ENCODE measurements around the gene ZNF627. TPM values are rescaled to one million over a fixed set of nuclear protein-coding genes. Genes with fewer than 3 reads are reported as not detected.
A peak's percentile ranks its signal among the peaks of the same experiment; 100 is the strongest.
"Not testable (repeated sequence)": the region's sequence is repeated elsewhere in the genome, so short reads cannot be mapped to it uniquely, and the experiment has no call there.

The ZNF627 gene
- total RNA-seq, 1 donor: 20.3 TPM

GRCh38 chr19:11633223-11633622 lies 35.9 kb downstream of the ZNF627 start:
- Histone ChIP-seq H3K9me3 (ENCODE audit: low read depth, low read length) (no peaks in the 10 kb centered on the region), H3K27ac (ENCODE audit: low read depth, low read length) (no peak overlapping the region), H3K4me1 (ENCODE audit: insufficient read depth, low read length) (no peaks in the 10 kb centered on the region), H3K4me2 (ENCODE audit: insufficient read depth, low read length) (no peak overlapping the region), H2AFZ (ENCODE audit: low read length) (no peak overlapping the region), H4K20me1 (ENCODE audit: insufficient read depth, low read length) (no peaks in the 10 kb centered on the region), H3K4me3 (ENCODE audit: insufficient read depth, low read length) (no peak overlapping the region), H3K27me3 (ENCODE audit: insufficient read depth, low read length) (no peaks in the 10 kb centered on the region), H3K79me2 (ENCODE audit: insufficient read depth, low read length) (no peaks in the 10 kb centered on the region), H3K36me3 (ENCODE audit: insufficient read depth, low read length) (no peaks in the 10 kb centered on the region)
- no peak for DNase-seq (ENCODE audit: insufficient read length, low spot score, missing footprints)
- TF ChIP-seq, protein P1, sequence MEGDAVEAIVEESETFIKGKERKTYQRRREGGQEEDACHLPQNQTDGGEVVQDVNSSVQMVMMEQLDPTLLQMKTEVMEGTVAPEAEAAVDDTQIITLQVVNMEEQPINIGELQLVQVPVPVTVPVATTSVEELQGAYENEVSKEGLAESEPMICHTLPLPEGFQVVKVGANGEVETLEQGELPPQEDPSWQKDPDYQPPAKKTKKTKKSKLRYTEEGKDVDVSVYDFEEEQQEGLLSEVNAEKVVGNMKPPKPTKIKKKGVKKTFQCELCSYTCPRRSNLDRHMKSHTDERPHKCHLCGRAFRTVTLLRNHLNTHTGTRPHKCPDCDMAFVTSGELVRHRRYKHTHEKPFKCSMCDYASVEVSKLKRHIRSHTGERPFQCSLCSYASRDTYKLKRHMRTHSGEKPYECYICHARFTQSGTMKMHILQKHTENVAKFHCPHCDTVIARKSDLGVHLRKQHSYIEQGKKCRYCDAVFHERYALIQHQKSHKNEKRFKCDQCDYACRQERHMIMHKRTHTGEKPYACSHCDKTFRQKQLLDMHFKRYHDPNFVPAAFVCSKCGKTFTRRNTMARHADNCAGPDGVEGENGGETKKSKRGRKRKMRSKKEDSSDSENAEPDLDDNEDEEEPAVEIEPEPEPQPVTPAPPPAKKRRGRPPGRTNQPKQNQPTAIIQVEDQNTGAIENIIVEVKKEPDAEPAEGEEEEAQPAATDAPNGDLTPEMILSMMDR (IDR thresholded peaks at IDR 0.05; ENCODE audit: extremely low read depth, low read depth, low read length): no peak

DNA sequence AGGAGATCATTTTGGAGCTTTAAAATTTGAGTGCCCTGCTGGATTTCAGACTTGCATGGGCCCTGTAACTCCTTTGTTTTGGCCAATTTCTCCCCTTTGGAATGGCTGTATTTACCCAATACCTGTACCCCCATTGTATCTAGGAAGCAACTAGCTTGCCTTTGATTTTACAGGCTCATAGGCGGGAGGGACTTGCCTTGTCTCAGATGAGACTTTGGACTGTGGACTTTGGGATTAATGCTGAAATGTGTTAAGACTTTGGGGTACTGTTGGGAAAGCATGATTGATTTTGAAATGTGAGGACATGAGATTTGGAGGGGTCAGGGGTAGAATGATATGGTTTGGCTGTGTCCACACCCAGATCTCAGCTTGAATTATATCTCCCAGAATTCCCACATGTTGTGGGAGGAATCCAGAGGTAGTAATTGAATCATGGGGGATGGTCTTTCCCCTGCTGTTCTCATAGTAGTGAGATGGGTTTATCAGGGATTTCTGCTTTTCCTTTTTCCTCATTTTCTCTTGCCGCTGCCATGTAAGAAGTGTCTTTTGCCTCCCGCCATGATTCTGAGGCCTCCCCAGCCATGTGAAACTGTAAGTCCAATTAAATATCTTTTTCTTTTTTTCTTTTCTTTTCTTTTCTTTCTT lies 36.9 kb downstream of the ZNF627 start:
- not testable (repeated sequence) for H3K4me1 ChIP-seq (ENCODE audit: insufficient read depth, low read length); H4K20me1 ChIP-seq (ENCODE audit: insufficient read depth, low read length); H2AFZ ChIP-seq (ENCODE audit: low read length); DNase-seq (ENCODE audit: insufficient read length, low spot score, missing footprints); H3K9me3 ChIP-seq (ENCODE audit: low read depth, low read length); H3K27ac ChIP-seq (ENCODE audit: low read depth, low read length); H3K4me2 ChIP-seq (ENCODE audit: insufficient read depth, low read length); H3K27me3 ChIP-seq (ENCODE audit: insufficient read depth, low read length); H3K36me3 ChIP-seq (ENCODE audit: insufficient read depth, low read length); H3K4me3 ChIP-seq (ENCODE audit: insufficient read depth, low read length); H3K79me2 ChIP-seq (ENCODE audit: insufficient read depth, low read length)

DNA sequence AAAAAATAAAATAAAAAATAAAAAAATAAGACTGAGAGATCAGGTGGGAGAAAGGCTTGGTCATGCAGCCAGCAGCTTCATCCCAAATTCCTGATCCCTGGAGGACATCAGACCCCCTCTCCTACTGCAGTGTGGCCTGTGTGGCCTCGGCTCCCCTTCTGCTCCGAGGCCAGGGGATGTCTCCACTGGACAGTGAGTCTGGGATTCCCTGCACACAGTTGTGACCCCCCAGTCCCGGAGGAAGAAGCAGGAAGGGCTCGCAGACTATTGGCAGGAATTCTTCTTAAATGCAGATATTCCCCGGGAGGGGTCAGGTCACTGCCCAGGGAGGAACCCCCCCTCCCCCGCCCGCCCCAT lies 41.9 kb downstream of the ZNF627 start:
- Histone ChIP-seq H2AFZ (ENCODE audit: low read length) (peak overlapping the region; percentile 66), H3K4me3 (ENCODE audit: insufficient read depth, low read length) (no peak overlapping the region), H3K4me2 (ENCODE audit: insufficient read depth, low read length) (peak overlapping the region; percentile 96), H4K20me1 (ENCODE audit: insufficient read depth, low read length) (no peaks in the 10 kb centered on the region), H3K9me3 (ENCODE audit: low read depth, low read length) (no peaks in the 10 kb centered on the region), H3K4me1 (ENCODE audit: insufficient read depth, low read length) (no peaks in the 10 kb centered on the region), H3K79me2 (ENCODE audit: insufficient read depth, low read length) (peaks cover 2% of the 10 kb centered on the region), H3K27me3 (ENCODE audit: insufficient read depth, low read length) (no peaks in the 10 kb centered on the region), H3K27ac (ENCODE audit: low read depth, low read length) (no peak overlapping the region), H3K36me3 (ENCODE audit: insufficient read depth, low read length) (no peaks in the 10 kb centered on the region)
- TF ChIP-seq, protein P1 (IDR thresholded peaks at IDR 0.05; ENCODE audit: extremely low read depth, low read depth, low read length): no peak
- DNase-seq (ENCODE audit: insufficient read length, low spot score, missing footprints): no peak

DNA sequence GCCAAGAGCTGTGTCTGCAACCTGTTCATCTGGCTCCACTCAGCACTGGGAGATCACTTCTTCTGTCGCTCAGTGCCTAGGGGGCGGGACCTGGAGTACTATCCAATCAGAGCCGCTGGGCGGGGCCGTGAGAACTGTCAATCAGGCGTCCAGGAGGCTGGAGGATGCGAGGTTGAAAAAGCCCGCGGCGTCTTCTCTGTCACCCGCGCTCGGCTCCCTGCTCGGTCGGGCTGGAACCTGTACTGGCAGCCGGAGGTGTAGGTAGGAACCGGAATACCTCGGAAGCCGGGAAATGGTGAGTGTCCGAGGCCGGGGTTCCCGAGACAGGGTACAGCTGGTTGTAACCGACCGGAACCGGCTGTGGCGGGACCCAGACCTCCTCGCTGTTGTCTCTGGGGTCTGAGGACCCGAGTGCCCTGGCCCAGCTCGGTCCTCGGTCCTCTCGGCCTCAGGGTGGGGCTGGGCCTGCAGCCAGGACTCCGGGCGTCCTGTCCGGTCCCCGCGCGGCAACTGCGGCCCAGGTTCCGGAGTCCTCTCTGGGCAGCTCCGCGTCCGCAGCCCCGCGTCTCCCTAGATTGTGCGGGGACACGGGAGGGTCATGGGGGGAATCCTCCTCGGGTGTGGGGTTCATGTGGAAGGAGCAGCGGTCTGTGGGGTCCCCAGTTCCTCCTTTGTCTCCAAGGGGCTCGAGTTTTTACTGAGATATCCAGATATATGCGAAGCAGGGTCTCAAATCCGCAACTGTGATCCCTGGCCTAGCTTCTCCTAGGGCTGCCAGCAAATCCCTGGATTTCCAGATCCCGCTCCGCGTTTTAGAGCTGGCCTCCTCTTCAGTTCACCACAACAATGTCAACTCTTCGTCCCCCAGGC lies 42.6 kb downstream of the ZNF627 start:
- peak; percentile 98 for DNase-seq (ENCODE audit: insufficient read length, low spot score, missing footprints)
- Histone ChIP-seq H3K4me1 (ENCODE audit: insufficient read depth, low read length) (no peaks in the 10 kb centered on the region), H4K20me1 (ENCODE audit: insufficient read depth, low read length) (no peaks in the 10 kb centered on the region), H3K36me3 (ENCODE audit: insufficient read depth, low read length) (no peaks in the 10 kb centered on the region), H3K4me3 (ENCODE audit: insufficient read depth, low read length) (peak overlapping the region; percentile 89), H3K27ac (ENCODE audit: low read depth, low read length) (peak overlapping the region; percentile 61), H3K9me3 (ENCODE audit: low read depth, low read length) (no peaks in the 10 kb centered on the region), H3K79me2 (ENCODE audit: insufficient read depth, low read length) (peaks cover 2% of the 10 kb centered on the region), H2AFZ (ENCODE audit: low read length) (peak overlapping the region; percentile 99), H3K27me3 (ENCODE audit: insufficient read depth, low read length) (no peaks in the 10 kb centered on the region), H3K4me2 (ENCODE audit: insufficient read depth, low read length) (peak overlapping the region; percentile 96)
- TF ChIP-seq, protein P1 (IDR thresholded peaks at IDR 0.05; ENCODE audit: extremely low read depth, low read depth, low read length): no peak

All from osteoblast (primary cell).